ENCODE data around the gene HSFX1.

HSFX1 gene

DNA sequence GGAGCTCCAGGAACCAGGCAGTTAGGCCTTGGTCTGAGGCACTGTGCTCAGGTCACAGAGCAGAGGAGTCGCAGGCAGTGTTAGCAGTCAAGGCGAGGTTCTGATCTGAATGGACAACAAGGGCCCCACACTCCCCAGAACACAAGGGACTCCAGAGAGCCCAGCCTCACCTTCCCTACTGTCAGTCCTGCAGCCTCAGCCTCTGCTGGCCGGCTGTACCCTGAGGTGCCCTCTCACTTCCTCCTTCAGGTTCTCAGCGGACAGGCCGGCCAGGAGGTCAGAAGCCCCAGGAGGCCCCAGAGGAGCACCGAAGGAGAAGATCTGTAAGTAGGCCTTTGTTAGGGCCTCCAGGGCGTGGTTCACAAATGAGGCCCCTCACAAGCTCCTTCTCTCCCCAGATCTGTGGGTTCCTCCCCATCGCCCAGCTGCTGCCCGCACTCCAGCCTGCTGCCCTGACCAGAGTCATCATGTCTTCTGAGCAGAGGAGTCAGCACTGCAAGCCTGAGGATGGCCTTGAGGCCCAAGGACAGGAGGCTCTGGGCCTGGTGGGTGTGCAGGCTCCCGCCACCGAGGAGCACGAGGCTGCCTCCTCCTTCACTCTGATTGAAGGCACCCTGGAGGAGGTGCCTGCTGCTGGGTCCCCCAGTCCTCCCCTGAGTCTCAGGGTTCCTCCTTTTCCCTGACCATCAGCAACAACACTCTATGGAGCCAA, 34.0 kb downstream of the HSFX1 start:
- no peak for DNase-seq

DNA sequence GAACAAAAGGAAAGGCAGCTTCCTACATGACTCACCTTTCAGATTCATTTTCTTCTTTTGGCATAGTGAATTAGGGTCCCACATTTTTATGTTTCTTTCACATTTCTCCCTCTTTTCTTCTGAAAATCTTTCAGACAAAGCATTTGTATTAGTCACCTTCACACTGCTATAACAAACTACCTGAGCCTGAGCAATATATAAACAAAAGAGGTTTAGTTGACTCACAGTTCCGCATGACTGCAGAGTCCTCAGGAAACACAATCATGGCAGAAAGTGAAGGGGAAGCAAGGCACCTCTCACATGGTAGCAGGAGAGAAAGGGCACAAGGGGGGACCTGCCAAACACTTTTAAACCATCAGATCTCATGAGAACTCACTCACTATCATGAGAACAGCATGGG, 44.8 kb downstream of the HSFX1 start:
- no peak for DNase-seq

DNA sequence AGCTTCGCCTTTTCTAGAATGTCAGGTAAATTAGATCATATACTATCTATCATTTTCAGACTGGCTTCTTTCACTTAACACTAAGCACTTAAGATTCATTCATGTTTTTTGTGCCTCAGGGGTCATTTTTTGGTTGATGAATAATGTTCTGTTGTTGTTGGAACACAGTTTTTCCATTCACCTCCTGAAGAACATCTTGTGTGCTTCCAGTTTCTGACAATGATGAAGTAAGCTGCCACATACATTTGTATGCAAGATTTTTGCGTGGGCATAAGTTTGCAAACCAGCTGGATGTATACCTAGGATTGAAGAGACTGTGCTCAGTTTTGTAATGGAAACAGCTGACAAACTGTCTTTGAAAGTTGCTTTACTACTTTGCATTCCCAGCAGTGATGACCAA, 45.5 kb downstream of the HSFX1 start:
- DNase-seq = no peak

- DNase-seq = peak in 1 of 2 experiments; percentile 16
Measured at GRCh38 chrX:149825424-149825823, 51.6 kb downstream of the HSFX1 start.
